ENCODE measurements around the gene CBFB.

DNA sequence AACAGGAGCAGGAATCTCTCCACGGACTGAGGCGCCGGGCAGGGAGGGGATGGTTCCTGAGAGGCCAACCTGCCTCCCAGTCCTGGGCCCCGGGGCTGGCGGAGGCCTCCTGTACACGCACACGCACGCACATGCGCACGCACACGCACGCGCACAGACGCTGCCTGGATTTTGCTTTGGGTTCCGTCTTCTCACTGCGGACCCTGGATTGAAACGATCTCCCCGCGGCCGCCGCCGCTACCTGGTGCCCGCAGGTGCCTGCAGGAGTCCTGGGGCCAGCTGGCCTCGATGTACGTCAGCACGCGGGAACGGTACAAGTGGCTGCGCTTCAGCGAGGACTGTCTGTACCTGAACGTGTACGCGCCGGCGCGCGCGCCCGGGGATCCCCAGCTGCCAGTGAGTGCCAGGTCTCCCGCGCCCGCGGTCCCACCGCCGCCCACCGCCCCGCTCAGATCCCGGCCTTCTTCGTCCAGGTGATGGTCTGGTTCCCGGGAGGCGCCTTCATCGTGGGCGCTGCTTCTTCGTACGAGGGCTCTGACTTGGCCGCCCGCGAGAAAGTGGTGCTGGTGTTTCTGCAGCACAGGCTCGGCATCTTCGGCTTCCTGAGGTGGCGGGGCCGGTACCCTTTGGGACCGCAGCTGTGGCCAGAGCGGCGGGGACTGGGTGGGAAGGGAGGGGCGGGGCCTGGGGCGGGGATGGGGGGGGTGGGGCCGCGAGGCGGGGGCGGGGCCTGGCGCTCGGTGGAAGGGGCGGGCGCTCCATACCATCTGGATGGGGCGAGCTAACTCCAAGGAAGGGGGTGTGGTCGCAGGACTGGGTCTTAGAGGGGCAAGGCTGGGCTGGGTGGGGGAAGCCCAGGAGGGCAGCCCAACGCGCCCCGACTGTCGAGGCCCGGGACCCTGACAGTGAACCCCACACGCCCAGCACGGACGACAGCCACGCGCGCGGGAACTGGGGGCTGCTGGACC lies 28.3 kb upstream of the CBFB start:
- TF ChIP-seq, protein P1, sequence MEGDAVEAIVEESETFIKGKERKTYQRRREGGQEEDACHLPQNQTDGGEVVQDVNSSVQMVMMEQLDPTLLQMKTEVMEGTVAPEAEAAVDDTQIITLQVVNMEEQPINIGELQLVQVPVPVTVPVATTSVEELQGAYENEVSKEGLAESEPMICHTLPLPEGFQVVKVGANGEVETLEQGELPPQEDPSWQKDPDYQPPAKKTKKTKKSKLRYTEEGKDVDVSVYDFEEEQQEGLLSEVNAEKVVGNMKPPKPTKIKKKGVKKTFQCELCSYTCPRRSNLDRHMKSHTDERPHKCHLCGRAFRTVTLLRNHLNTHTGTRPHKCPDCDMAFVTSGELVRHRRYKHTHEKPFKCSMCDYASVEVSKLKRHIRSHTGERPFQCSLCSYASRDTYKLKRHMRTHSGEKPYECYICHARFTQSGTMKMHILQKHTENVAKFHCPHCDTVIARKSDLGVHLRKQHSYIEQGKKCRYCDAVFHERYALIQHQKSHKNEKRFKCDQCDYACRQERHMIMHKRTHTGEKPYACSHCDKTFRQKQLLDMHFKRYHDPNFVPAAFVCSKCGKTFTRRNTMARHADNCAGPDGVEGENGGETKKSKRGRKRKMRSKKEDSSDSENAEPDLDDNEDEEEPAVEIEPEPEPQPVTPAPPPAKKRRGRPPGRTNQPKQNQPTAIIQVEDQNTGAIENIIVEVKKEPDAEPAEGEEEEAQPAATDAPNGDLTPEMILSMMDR (conservative IDR thresholded peaks at IDR 0.05; ENCODE audit: low read depth, low read length) = no peak
- TF ChIP-seq EZH2 (IDR thresholded peaks at IDR 0.05; ENCODE audit: borderline replicate concordance, low read depth, low read length, poor library complexity, severe bottlenecking) = no peak
